Glutamatergic neuron (in vitro differentiated cells): Measurements from ENCODE around the gene FRMD7. TPM values are rescaled to one million over a fixed set of nuclear protein-coding genes. Genes with fewer than 3 reads are reported as not detected.

ENCODE experiments used
- DNase-seq: peaks from one replicate; pipeline ENCODE4 v3.0.0; 2022
- H3K27ac Mint-ChIP-seq: one replicate; pipeline ENCODE4 v1.8.0; 2020; ENCODE audit warnings: mild to moderate bottlenecking, mixed read lengths, inconsistent platforms; ENCODE audit not compliant: unreplicated experiment
- H3K27me3 Mint-ChIP-seq: one replicate; pipeline ENCODE4 v1.8.0; 2020; ENCODE audit warnings: mild to moderate bottlenecking, moderate library complexity, mixed read lengths, inconsistent platforms; ENCODE audit not compliant: unreplicated experiment
- H3K36me3 Mint-ChIP-seq: one replicate; pipeline ENCODE4 v1.8.0; 2020; ENCODE audit warnings: mild to moderate bottlenecking, mixed read lengths, inconsistent platforms; ENCODE audit not compliant: unreplicated experiment
- H3K4me1 Mint-ChIP-seq: one replicate; pipeline ENCODE4 v1.8.0; 2020; ENCODE audit warnings: mild to moderate bottlenecking, low read depth, mixed read lengths, inconsistent platforms; ENCODE audit not compliant: unreplicated experiment
- H3K4me3 Mint-ChIP-seq: one replicate; pipeline ENCODE4 v1.8.0; 2020; ENCODE audit warnings: mild to moderate bottlenecking, mixed read lengths, inconsistent platforms; ENCODE audit not compliant: unreplicated experiment
- H3K9me3 Mint-ChIP-seq: one replicate; pipeline ENCODE4 v1.8.0; 2020; ENCODE audit warnings: mild to moderate bottlenecking, moderate library complexity, mixed read lengths, inconsistent platforms; ENCODE audit not compliant: unreplicated experiment
- CTCF ChIP-seq: fragments of 200-600 bp; sonication (generic); IDR thresholded peaks from one replicate; pipeline ENCODE4 v1.5.0; 2021; ENCODE audit not compliant: partially characterized antibody, unreplicated experiment
- total RNA-seq: library from RNA; stranded (reverse); fragmentation: NEBNext Ultra II Directional; extraction: Animal tissue kit (Norgen Biotek cat#: 25700); gene quantifications from one replicate; pipeline ENCODE4 v1.2.1, GENCODE V29; 2021; ENCODE audit not compliant: unreplicated experiment

The FRMD7 gene
- total RNA-seq, 1 donor from 2014 or later = not detected

GRCh38 chrX:132031867-132032266 is 96.0 kb downstream of the FRMD7 start:
- no peak for DNase-seq
- Mint-ChIP-seq H3K27me3 (no peaks in the 10 kb centered on the region), H3K9me3 (no peaks in the 10 kb centered on the region), H3K36me3 (no peaks in the 10 kb centered on the region), H3K4me3 (no peak overlapping the region), H3K27ac (no peak overlapping the region), H3K4me1 (no peaks in the 10 kb centered on the region)
- TF ChIP-seq CTCF = no peak

- no peak for DNase-seq
- H3K36me3 Mint-ChIP-seq = no peaks in the 10 kb centered on the region
- no peaks in the 10 kb centered on the region for H3K4me1 Mint-ChIP-seq
- H3K27ac Mint-ChIP-seq = no peak overlapping the region
- no peak for TF ChIP-seq CTCF
- H3K27me3 Mint-ChIP-seq = no peaks in the 10 kb centered on the region
- no peaks in the 10 kb centered on the region for H3K9me3 Mint-ChIP-seq
- H3K4me3 Mint-ChIP-seq = no peak overlapping the region
Observed at GRCh38 chrX:132030264-132030663, 97.6 kb downstream of the FRMD7 start.

Other genes starting within 250 kb of the FRMD7 start
- gene STK26, start 104.7 kb downstream of the FRMD7 start, total RNA-seq = 1.7 TPM
- 22.2 TPM for gene RAP2C, start 91.4 kb upstream of the FRMD7 start, total RNA-seq